22Rv1 (cell line): ENCODE measurements around the gene LIN7C.

Experiments
- CTCF ChIP-seq: fragments of 450-650 bp; IDR thresholded peaks from 2 replicates; pipeline ENCODE4 v1.5.1; 2017; ENCODE audit warnings: mild to moderate bottlenecking
- ZFX ChIP-seq: fragments of 450-650 bp; IDR thresholded peaks from 2 replicates; pipeline ENCODE4 v1.6.1; 2017; ENCODE audit warnings: antibody characterized with exemption, borderline replicate concordance

GRCh38 chr11:27520226-27520625 lies 13.7 kb upstream of the LIN7C start:
- TF ChIP-seq CTCF, result no peak
- no peak for TF ChIP-seq ZFX
